KMS-11 (cell line): ENCODE data around the gene CACNB4.

Source experiments
- H2AFZ ChIP-seq: fragments of 200-600 bp; sonication (generic); 2 replicates; pipeline ENCODE4 v1.6.1; 2016; ENCODE audit warnings: antibody characterized with exemption, mixed run types, low read depth
- H3K27ac ChIP-seq: fragments of 200-600 bp; sonication (generic); 2 replicates; pipeline ENCODE4 v1.6.1; 2016; ENCODE audit warnings: mild to moderate bottlenecking, mixed run types
- H3K27me3 ChIP-seq: fragments of 200-600 bp; sonication (generic); 2 replicates; pipeline ENCODE4 v1.6.1; 2017; ENCODE audit warnings: mild to moderate bottlenecking, low read depth, mixed run types, moderate library complexity; ENCODE audit not compliant: insufficient read depth
- H3K36me3 ChIP-seq: fragments of 200-600 bp; sonication (generic); 2 replicates; pipeline ENCODE4 v1.6.1; 2017; ENCODE audit warnings: mild to moderate bottlenecking, mixed run types; ENCODE audit not compliant: insufficient read depth
- H3K4me1 ChIP-seq: fragments of 200-600 bp; sonication (generic); 2 replicates; pipeline ENCODE4 v1.6.1; 2016; ENCODE audit warnings: mild to moderate bottlenecking, low read depth, mixed run types; ENCODE audit not compliant: poor library complexity, severe bottlenecking
- H3K4me2 ChIP-seq: fragments of 200-600 bp; sonication (generic); 2 replicates; pipeline ENCODE4 v1.7.0; 2016; ENCODE audit warnings: mild to moderate bottlenecking, mixed run types
- H3K4me3 ChIP-seq: fragments of 200-600 bp; sonication (generic); IDR thresholded peaks from 2 replicates; pipeline ENCODE4 v1.6.1; 2017; ENCODE audit warnings: low read depth, low read length, mixed read lengths; ENCODE audit not compliant: insufficient read depth
- H3K79me2 ChIP-seq: fragments of 200-600 bp; sonication (generic); 2 replicates; pipeline ENCODE4 v1.6.1; 2016; ENCODE audit warnings: low read depth, mixed run types; ENCODE audit not compliant: insufficient read depth
- H3K9ac ChIP-seq: fragments of 200-600 bp; sonication (generic); 2 replicates; pipeline ENCODE4 v1.6.1; 2016; ENCODE audit warnings: mild to moderate bottlenecking, mixed run types
- H4K20me1 ChIP-seq: fragments of 200-600 bp; sonication (generic); 2 replicates; pipeline ENCODE4 v1.6.1; 2016; ENCODE audit warnings: mild to moderate bottlenecking, mixed run types; ENCODE audit not compliant: insufficient read depth
- CTCF ChIP-seq: fragments of 200-600 bp; sonication (generic); conservative IDR thresholded peaks from 2 replicates; pipeline ENCODE4 v1.6.1; 2017; ENCODE audit warnings: low read depth, mild to moderate bottlenecking, antibody characterized with exemption, low read length, moderate library complexity, mixed read lengths

Gene CACNB4

GRCh38 chr2:151841047-151841424 lies 257.8 kb downstream of the CACNB4 start:
- TF ChIP-seq CTCF, result no peak
- Histone ChIP-seq H3K27me3 (no peaks in the 10 kb centered on the region), H3K9ac (no peak overlapping the region), H3K4me2 (peak overlapping the region; percentile 10; the same call in 1 of the 2 replicates), H3K4me3 (no peak overlapping the region), H3K4me1 (peaks cover 20% of the 10 kb centered on the region), H3K36me3 (no peaks in the 10 kb centered on the region), H4K20me1 (no peaks in the 10 kb centered on the region), H2AFZ (peak overlapping the region; percentile 5; the same call in 1 of the 2 replicates), H3K79me2 (no peaks in the 10 kb centered on the region), H3K27ac (no peak overlapping the region; the same call in 1 of the 2 replicates)

GRCh38 chr2:151840216-151841046 lies 258.4 kb downstream of the CACNB4 start:
- no peaks in the 10 kb centered on the region for H3K79me2 ChIP-seq
- H4K20me1 ChIP-seq, result no peaks in the 10 kb centered on the region
- H3K27me3 ChIP-seq, result no peaks in the 10 kb centered on the region
- peak overlapping the region; percentile 5; the same call in 1 of the 2 replicates for H2AFZ ChIP-seq
- no peaks in the 10 kb centered on the region for H3K36me3 ChIP-seq
- H3K4me2 ChIP-seq, result peak overlapping the region; percentile 10; the same call in 1 of the 2 replicates
- H3K4me3 ChIP-seq, result no peak overlapping the region
- no peak overlapping the region for H3K9ac ChIP-seq
- H3K27ac ChIP-seq, result peak overlapping the region; percentile 0; the same call in 1 of the 2 replicates
- TF ChIP-seq CTCF, result no peak
- peaks cover 20% of the 10 kb centered on the region for H3K4me1 ChIP-seq

- H3K9ac ChIP-seq, result no peak overlapping the region
- no peak overlapping the region for H3K27ac ChIP-seq
- TF ChIP-seq CTCF, result no peak
- H3K27me3 ChIP-seq, result no peaks in the 10 kb centered on the region
- no peak overlapping the region for H3K4me2 ChIP-seq
- no peak overlapping the region for H2AFZ ChIP-seq
- H3K79me2 ChIP-seq, result no peaks in the 10 kb centered on the region
- H3K4me3 ChIP-seq, result no peak overlapping the region
- peaks cover 20% of the 10 kb centered on the region for H3K4me1 ChIP-seq
- no peaks in the 10 kb centered on the region for H4K20me1 ChIP-seq
- H3K36me3 ChIP-seq, result no peaks in the 10 kb centered on the region
Observed at GRCh38 chr2:151837926-151838325, 260.9 kb downstream of the CACNB4 start.

GRCh38 chr2:151833984-151834383 lies 264.9 kb downstream of the CACNB4 start:
- no peaks in the 10 kb centered on the region for H3K79me2 ChIP-seq
- peaks cover 6% of the 10 kb centered on the region for H3K4me1 ChIP-seq
- no peak overlapping the region for H3K4me2 ChIP-seq
- no peak overlapping the region for H3K27ac ChIP-seq
- TF ChIP-seq CTCF, result no peak
- no peaks in the 10 kb centered on the region for H4K20me1 ChIP-seq
- no peak overlapping the region for H3K4me3 ChIP-seq
- no peaks in the 10 kb centered on the region for H3K36me3 ChIP-seq
- H3K9ac ChIP-seq, result no peak overlapping the region
- no peak overlapping the region for H2AFZ ChIP-seq
- H3K27me3 ChIP-seq, result no peaks in the 10 kb centered on the region
